WI38 (cell line): ENCODE measurements around the gene ZNF280B.
"Not testable (repeated sequence)": the region's sequence is repeated elsewhere in the genome, so short reads cannot be mapped to it uniquely, and the experiment has no call there.

ENCODE experiments used
- H3K4me3 ChIP-seq: 2 replicates; pipeline ENCODE4 v1.5.1; 2011; ENCODE audit warnings: low read depth, mild to moderate bottlenecking, control low read depth, low read length
- CTCF ChIP-seq: IDR thresholded peaks from 2 replicates; pipeline ENCODE4 v1.5.1; 2012; ENCODE audit warnings: low read depth, mild to moderate bottlenecking, control low read depth, low read length

The ZNF280B gene

GRCh38 chr22:22449819-22450218 is 58.7 kb downstream of the ZNF280B start:
- no peak overlapping the region for H3K4me3 ChIP-seq
- no peak for TF ChIP-seq CTCF

GRCh38 chr22:22446517-22446916 is 62.0 kb downstream of the ZNF280B start:
- no peak overlapping the region for H3K4me3 ChIP-seq
- no peak for TF ChIP-seq CTCF

- H3K4me3 ChIP-seq = not testable (repeated sequence)
Observed at GRCh38 chr22:22444007-22444589, 64.4 kb downstream of the ZNF280B start.

GRCh38 chr22:22442928-22443709 is 65.4 kb downstream of the ZNF280B start:
- no peak for TF ChIP-seq CTCF
- H3K4me3 ChIP-seq = no peak overlapping the region

- not testable (repeated sequence) for H3K4me3 ChIP-seq
Observed at GRCh38 chr22:22441626-22442025, 66.9 kb downstream of the ZNF280B start.

GRCh38 chr22:22440188-22440587 is 68.4 kb downstream of the ZNF280B start:
- H3K4me3 ChIP-seq = no peak overlapping the region
- TF ChIP-seq CTCF = no peak
